H1 (cell line): ENCODE measurements around the gene PRR35. TPM values are rescaled to one million over a fixed set of nuclear protein-coding genes. Genes with fewer than 3 reads are reported as not detected.
A peak's percentile ranks its signal among the peaks of the same experiment; 100 is the strongest.

Experiments used
- CTCF ChIA-PET: fragments of 300-600 bp; sonication (Branson Sonifier 250); formaldehyde crosslinking; loops from one replicate; lab custom pipeline; 2021; ENCODE audit not compliant: partially characterized antibody; lab: Charles Lee
- POLR2A ChIA-PET: fragments of 300-600 bp; sonication (Branson Sonifier 250); formaldehyde crosslinking; loops from one replicate; lab custom pipeline; 2021; ENCODE audit warnings: inconsistent platforms; ENCODE audit not compliant: partially characterized antibody; lab: Charles Lee
- DNase-seq, 2 experiments: peaks; one replicate each; pipeline versions ENCODE4 v3.0.0 to v3.0.0-alpha.2; 2010 to 2022; ENCODE audit warnings: low spot score in 2 of 2, low read depth in 1 of 2, mixed read lengths in 1 of 2
- FAIRE-seq: peaks from 2 replicates; lab custom pipeline; 2011; peaks lifted over from hg19 to GRCh38; lab: Jason Lieb, UNC
- H2AFZ ChIP-seq: 2 replicates; pipeline ENCODE4 v1.8.1; 2012; ENCODE audit warnings: low read length, inconsistent platforms
- H2AK5ac ChIP-seq: 2 replicates; pipeline ENCODE4 v1.6.1; 2013; ENCODE audit warnings: low read depth, low read length
- H2BK120ac ChIP-seq: replicated peaks from 2 replicates; pipeline ENCODE3; 2013; ENCODE audit warnings: low read depth, low read length, inconsistent platforms
- H2BK12ac ChIP-seq: 2 replicates; pipeline ENCODE4 v1.6.1; 2013; ENCODE audit warnings: low read depth, low read length
- H2BK15ac ChIP-seq: 2 replicates; pipeline ENCODE4 v1.6.1; 2013; ENCODE audit warnings: low read length
- H2BK20ac ChIP-seq: 2 replicates; pipeline ENCODE4 v1.6.1; 2013; ENCODE audit warnings: low read length
- H2BK5ac ChIP-seq: 2 replicates; pipeline ENCODE4 v1.6.1; 2013; ENCODE audit warnings: low read depth, low read length
- H3K14ac ChIP-seq: 2 replicates; pipeline ENCODE4 v1.6.1; 2013; ENCODE audit warnings: inconsistent platforms; ENCODE audit not compliant: insufficient read length
- H3K18ac ChIP-seq: 2 replicates; pipeline ENCODE4 v1.6.1; 2013; ENCODE audit warnings: low read length; ENCODE audit errors: extremely low read depth
- H3K23ac ChIP-seq: 2 replicates; pipeline ENCODE4 v1.6.1; 2013; ENCODE audit warnings: inconsistent platforms; ENCODE audit not compliant: insufficient read length
- H3K23me2 ChIP-seq: 2 replicates; pipeline ENCODE4 v1.6.1; 2013; ENCODE audit warnings: low read depth, low read length
- H3K27ac ChIP-seq: 2 replicates; pipeline ENCODE4 v1.6.1; 2011; ENCODE audit warnings: low read depth, low read length, inconsistent platforms
- H3K27me3 ChIP-seq, 4 experiments: replicated peaks in 1 of 4; 1 replicate in 1 of 4; 2 replicates in 3 of 4; pipeline versions ENCODE4 v1.6.1 to v1.8.1; 2011 to 2013; ENCODE audit warnings: low read length in 3 of 4, mild to moderate bottlenecking in 3 of 4, inconsistent platforms in 2 of 4, mixed read lengths in 2 of 4, moderate library complexity in 1 of 4; ENCODE audit not compliant: control insufficient read depth in 3 of 4, insufficient read depth in 3 of 4; ENCODE audit errors: extremely low read depth in 1 of 4
- H3K36me3 ChIP-seq, 4 experiments: 2 replicates each; pipeline versions ENCODE4 v1.6.1 to v1.8.1; 2011 to 2013; ENCODE audit warnings: mild to moderate bottlenecking in 4 of 4, low read length in 3 of 4, moderate library complexity in 2 of 4, control low read depth in 1 of 4, inconsistent platforms in 1 of 4; ENCODE audit not compliant: insufficient read depth in 4 of 4, control insufficient read depth in 2 of 4
- H3K4ac ChIP-seq: replicated peaks from 2 replicates; pipeline ENCODE3; 2013; ENCODE audit warnings: low read length, low read depth, mixed read lengths, inconsistent platforms; ENCODE audit not compliant: insufficient read length
- H3K4me1 ChIP-seq, 4 experiments: replicated peaks in 1 of 4; 1 replicate in 1 of 4; 2 replicates in 3 of 4; pipeline versions ENCODE4 v1.6.1 to v1.8.1; 2011 to 2013; ENCODE audit warnings: low read length in 3 of 4, inconsistent platforms in 2 of 4, mixed read lengths in 1 of 4; ENCODE audit not compliant: insufficient read depth in 4 of 4, control insufficient read depth in 3 of 4
- H3K4me2 ChIP-seq, 2 experiments: 2 replicates each; pipeline versions ENCODE4 v1.6.1 to v1.8.1; 2011 to 2013; ENCODE audit warnings: low read depth in 2 of 2, low read length in 2 of 2, control low read depth in 1 of 2, inconsistent platforms in 1 of 2, mild to moderate bottlenecking in 1 of 2; ENCODE audit not compliant: insufficient read depth in 1 of 2
- H3K4me3 ChIP-seq, 4 experiments: fragments of 200-600, 300-600 bp in 1 of 4; sonication (generic), shearing (Covaris generic), sonication (Bioruptor Twin) in 1 of 4; 2 replicates each; pipeline versions ENCODE4 v1.5.1 to v1.8.1; 2011 to 2016; ENCODE audit warnings: low read length in 4 of 4, low read depth in 3 of 4, control low read depth in 2 of 4, inconsistent platforms in 2 of 4, mild to moderate bottlenecking in 2 of 4, mixed read lengths in 1 of 4, moderate library complexity in 1 of 4; ENCODE audit not compliant: insufficient read depth in 2 of 4; ENCODE audit errors: extremely low read depth in 1 of 4
- H3K56ac ChIP-seq: replicated peaks from 2 replicates; pipeline ENCODE3; 2013; ENCODE audit warnings: low read depth, mild to moderate bottlenecking, mixed read lengths, low read length, inconsistent platforms; ENCODE audit not compliant: insufficient read length
- H3K79me1 ChIP-seq: 2 replicates; pipeline ENCODE4 v1.6.1; 2013; ENCODE audit warnings: low read depth, low read length, control low read depth
- H3K79me2 ChIP-seq, 2 experiments: 2 replicates each; pipeline versions ENCODE4 v1.6.1 to v1.8.1; 2012 to 2013; ENCODE audit warnings: low read length in 2 of 2, mild to moderate bottlenecking in 2 of 2, inconsistent platforms in 1 of 2; ENCODE audit not compliant: insufficient read depth in 2 of 2, control insufficient read depth in 1 of 2
- H3K9ac ChIP-seq, 4 experiments: replicated peaks in 1 of 4; 1 replicate in 1 of 4; 2 replicates in 3 of 4; pipeline versions ENCODE4 v1.6.1 to v1.8.1; 2011 to 2013; ENCODE audit warnings: low read depth in 3 of 4, low read length in 3 of 4, control low read depth in 2 of 4, mild to moderate bottlenecking in 2 of 4, moderate library complexity in 2 of 4, inconsistent platforms in 1 of 4; ENCODE audit errors: extremely low read depth in 1 of 4
- H3K9me3 ChIP-seq, 2 experiments: 2 replicates each; pipeline versions ENCODE4 v1.6.1 to v1.8.1; 2012 to 2013; ENCODE audit warnings: mild to moderate bottlenecking in 2 of 2, moderate library complexity in 2 of 2, control low read depth in 1 of 2, inconsistent platforms in 1 of 2, low read depth in 1 of 2, low read length in 1 of 2, mixed read lengths in 1 of 2; ENCODE audit not compliant: insufficient read depth in 2 of 2
- H4K20me1 ChIP-seq, 2 experiments: replicated peaks in 1 of 2; 2 replicates each; pipeline versions ENCODE3 to v1.8.1; 2011 to 2013; ENCODE audit warnings: inconsistent platforms in 2 of 2, low read length in 2 of 2, mild to moderate bottlenecking in 1 of 2; ENCODE audit not compliant: insufficient read depth in 2 of 2, control insufficient read depth in 1 of 2
- H4K5ac ChIP-seq: 2 replicates; pipeline ENCODE4 v1.6.1; 2013; ENCODE audit warnings: low read length, low read depth, mixed read lengths, inconsistent platforms; ENCODE audit not compliant: insufficient read length
- H4K8ac ChIP-seq: 2 replicates; pipeline ENCODE4 v1.8.0; 2013; ENCODE audit warnings: mild to moderate bottlenecking, moderate library complexity, low read length, inconsistent platforms; ENCODE audit not compliant: insufficient read depth; ENCODE audit errors: extremely low read depth
- H4K91ac ChIP-seq: replicated peaks from 2 replicates; pipeline ENCODE3; 2013; ENCODE audit warnings: low read length, mixed read lengths, inconsistent platforms; ENCODE audit not compliant: insufficient read length
- CREB1 ChIP-seq: IDR thresholded peaks from 2 replicates; pipeline ENCODE4 v1.6.1; 2012; ENCODE audit warnings: inconsistent platforms
- CTBP2 ChIP-seq: IDR thresholded peaks from 2 replicates; pipeline ENCODE4 v1.7.0; 2011; ENCODE audit warnings: borderline replicate concordance, mild to moderate bottlenecking, moderate library complexity, mixed read lengths, low read length; ENCODE audit not compliant: insufficient read depth, insufficient read length
- EGR1 ChIP-seq: IDR thresholded peaks from 2 replicates; pipeline ENCODE4 v1.6.1; 2011; ENCODE audit warnings: low read depth, low read length, borderline replicate concordance
- MAX ChIP-seq: IDR thresholded peaks from 2 replicates; pipeline ENCODE4 v1.6.1; 2012; ENCODE audit warnings: inconsistent platforms
- NANOG ChIP-seq: IDR thresholded peaks from 2 replicates; pipeline ENCODE4 v1.6.1; 2011; ENCODE audit warnings: low read length, low read depth, mild to moderate bottlenecking, inconsistent platforms; ENCODE audit not compliant: insufficient read depth, poor library complexity, severe bottlenecking
- NRF1 ChIP-seq: IDR thresholded peaks from 2 replicates; pipeline ENCODE4 v1.6.1; 2011; ENCODE audit warnings: mild to moderate bottlenecking, low read depth, low read length, improper control_type of control experiment
- SAP30 ChIP-seq: fragments of 300-600 bp; sonication (generic); IDR thresholded peaks from 2 replicates; pipeline ENCODE4 v1.7.1; 2012; ENCODE audit warnings: low read length, moderate library complexity, mild to moderate bottlenecking, inconsistent platforms; ENCODE audit not compliant: insufficient read depth, insufficient replicate concordance
- SP1 ChIP-seq: IDR thresholded peaks from 2 replicates; pipeline ENCODE4 v1.6.1; 2011; ENCODE audit warnings: low read depth, low read length
- USF2 ChIP-seq: IDR thresholded peaks from 2 replicates; pipeline ENCODE4 v1.6.1; 2011; ENCODE audit warnings: low read length, improper control_type of control experiment
- WGBS, 2 experiments: shearing (Covaris generic) in 1 of 2; methylation state at CpG; one replicate each; pipeline versions ENCODE4 v1.1.6 to v1.1.7; 2013 to 2015; ENCODE audit warnings: low lambda C conversion rate in 2 of 2, mixed read lengths in 2 of 2, inconsistent platforms in 1 of 2, low coverage in 1 of 2, missing lambda C conversion rate in 1 of 2; ENCODE audit not compliant: insufficient replicate concordance in 2 of 2, insufficient coverage in 1 of 2, insufficient read length in 1 of 2; ENCODE audit errors: extremely low coverage in 1 of 2, missing lambda C conversion rate in 1 of 2; 5-methylcytosine and 5-hydroxymethylcytosine counted together
- polyA plus RNA-seq, 7 experiments: library from polyadenylated mRNA; depleted of rRNA in 3 of 7; stranded (reverse) in 5 of 7; unstranded in 2 of 7; fragments of >200 nt in 5 of 7; fragments of 200-250 nt in 2 of 7; gene quantifications; 1 replicate in 5 of 7; 2 replicates in 1 of 7; 4 replicates in 1 of 7; pipeline versions ENCODE4 v1.2.1 to v1.2.3, GENCODE V29; 2011 to 2013; ENCODE audit warnings: missing spikeins in 2 of 7, mixed read lengths in 2 of 7
- total RNA-seq: library from RNA; stranded (reverse); fragmentation: NEBNext Ultra II Directional; extraction: Animal tissue kit (Norgen Biotek cat#: 25700); gene quantifications from 2 replicates; pipeline ENCODE4 v1.2.1, GENCODE V29; 2021

Gene PRR35
- total and polyA plus RNA-seq, 2 of the 8 experiments (the other 6 are each of a cell fraction or from before 2014, with no cell fraction given), result 0.38 to 0.50 TPM

- no peak overlapping the region for H3K4me3 ChIP-seq
- H3K4me1 ChIP-seq, result no peaks in the 10 kb centered on the region; a peak in 1 of 7 replicates
- H2BK20ac ChIP-seq, result no peak overlapping the region
- POLR2A ChIA-PET, result interaction anchor here (0.6 to 1.4 kb wide), 6 partner anchors 10 to 86 kb away, joined by 3 to 4 read pairs (median 3); no protein-coding TSS in a partner anchor
- H2BK12ac ChIP-seq, result no peak overlapping the region
- H2BK5ac ChIP-seq, result no peak overlapping the region
- peak overlapping the region; percentile 92 for H4K8ac ChIP-seq
- no peaks in the 10 kb centered on the region for H3K27me3 ChIP-seq
- H3K56ac ChIP-seq, result no peak overlapping the region
- H3K23me2 ChIP-seq, result no peaks in the 10 kb centered on the region
- no peak overlapping the region for H2BK120ac ChIP-seq
- no peaks in the 10 kb centered on the region; a peak in 1 of 8 replicates for H3K36me3 ChIP-seq
- H3K9ac ChIP-seq, result peak overlapping the region in 1 of 4 experiments; percentile 18; a peak in 2 of 7 replicates
- no peak overlapping the region for H3K4me2 ChIP-seq
- H3K4ac ChIP-seq, result no peak overlapping the region
- CTCF ChIA-PET, result interaction anchor here (0.6 to 5.2 kb wide), 16 partner anchors 10 to 185 kb away, joined by 3 to 29 read pairs (median 3); partner anchors contain the start of genes RAB11FIP3, RAB40C and RHOT2
- DNase-seq (peak in 1 of 2 experiments; percentile 91), FAIRE-seq (no peak)
- H3K27ac ChIP-seq, result no peak overlapping the region
- H3K14ac ChIP-seq, result no peak overlapping the region
- peaks cover 0 to 7% of the 10 kb centered on the region in 2 experiments for H4K20me1 ChIP-seq
- no peak overlapping the region for H2AFZ ChIP-seq
- WGBS, 2 experiments, result 66% methylated on average over 24 of the region's 28 CpGs; no CpG with 5 or more reads in 1 of the 2 experiments
- H3K23ac ChIP-seq, result no peak overlapping the region
- H3K9me3 ChIP-seq, result no peaks in the 10 kb centered on the region; a peak in 1 of 4 replicates
- H4K5ac ChIP-seq, result peak overlapping the region; percentile 9
- peaks cover 3% of the 10 kb centered on the region for H3K79me1 ChIP-seq
- 0 out of 2 replicates have a peak overlapping the region, but pooled peaks have one; percentile 39 for H2AK5ac ChIP-seq
- no peak overlapping the region for H2BK15ac ChIP-seq
- no peak overlapping the region; the same call in 1 of the 2 replicates for H3K18ac ChIP-seq
- no peak overlapping the region for H4K91ac ChIP-seq
- peaks cover 0 to under 1% of the 10 kb centered on the region in 2 experiments; a peak in 1 of 4 replicates for H3K79me2 ChIP-seq
- no peak for TF ChIP-seq NRF1
- peak; percentile 77; the same call in 1 of the 2 replicates for TF ChIP-seq EGR1
- TF ChIP-seq SP1, result no peak
- TF ChIP-seq MAX, result 0 out of 2 replicates have a peak, but pooled peaks have one; percentile 9
- no peak for TF ChIP-seq SAP30
- 0 out of 2 replicates have a peak, but pooled peaks have one; percentile 9 for TF ChIP-seq CREB1
- no peak for TF ChIP-seq USF2
- no peak for TF ChIP-seq CTBP2
- TF ChIP-seq NANOG, result peak; percentile 11
Measured at GRCh38 chr16:610513-611381, 50.6 kb downstream of the PRR35 start.
